Transverse colon (tissue), 4 donors: ENCODE data around the gene HMG20B. TPM values are rescaled to one million over a fixed set of nuclear protein-coding genes. Genes with fewer than 3 reads are reported as not detected.

Source experiments
- DNase-seq: peaks from one replicate; pipeline ENCODE4 v3.0.0-alpha.2; 2019
- H3K27ac ChIP-seq, 4 donors: fragments of 200-600 bp; sonication (generic); 2 replicates each; pipeline ENCODE4 v1.5.1; 2016 to 2018; ENCODE audit warnings: inconsistent platforms in 4 of 4
- H3K27me3 ChIP-seq: fragments of 200-600 bp; sonication (generic); 2 replicates; pipeline ENCODE4 v1.5.1; 2017; ENCODE audit warnings: inconsistent platforms
- H3K36me3 ChIP-seq, 4 donors: fragments of 200-600 bp; sonication (generic); 2 replicates each; pipeline ENCODE4 v1.5.1; 2017 to 2019; ENCODE audit warnings: inconsistent platforms in 4 of 4
- H3K4me1 ChIP-seq, 4 donors: fragments of 200-600 bp; sonication (generic); 2 replicates each; pipeline ENCODE4 v1.5.1; 2017 to 2020; ENCODE audit warnings: inconsistent platforms in 4 of 4
- H3K4me3 ChIP-seq, 4 donors: fragments of 200-600 bp; sonication (generic); 1 replicate in 1 of 4; 2 replicates in 3 of 4; pipeline versions ENCODE4 v1.5.1 to v1.6.1; 2017 to 2019; ENCODE audit warnings: inconsistent platforms in 4 of 4
- H3K9me3 ChIP-seq, 2 donors: fragments of 200-600 bp; sonication (generic); 2 replicates each; pipeline ENCODE4 v1.5.1; 2017 to 2019; ENCODE audit warnings: inconsistent platforms in 2 of 2
- CTCF ChIP-seq, 5 experiments: fragments of 200-600 bp in 3 of 5; fragments of 450-650 bp in 2 of 5; sonication (generic) in 3 of 5; IDR thresholded peaks; 1 replicate in 2 of 5; 2 replicates in 3 of 5; pipeline ENCODE4 v1.5.1; 2016 to 2017; ENCODE audit warnings: antibody characterized with exemption in 5 of 5, inconsistent platforms in 3 of 5, mild to moderate bottlenecking in 2 of 5, moderate library complexity in 1 of 5
- EP300 ChIP-seq: sonication (generic); formaldehyde crosslinking; IDR thresholded peaks from one replicate; pipeline ENCODE4 v1.6.1; 2017; ENCODE audit warnings: antibody characterized with exemption, low read depth
- POLR2A ChIP-seq: fragments of 450-650 bp; IDR thresholded peaks from one replicate; pipeline ENCODE4 v1.6.1; 2016; ENCODE audit warnings: antibody characterized with exemption, mild to moderate bottlenecking, moderate library complexity
- POLR2AphosphoS5 ChIP-seq, 3 donors: sonication (generic); formaldehyde crosslinking; IDR thresholded peaks; one replicate each; pipeline ENCODE4 v1.6.1; 2016; ENCODE audit warnings: antibody characterized with exemption in 3 of 3
- WGBS, 2 donors: methylation state at CpG; one replicate each; pipeline ENCODE4 v1.1.5; 2018; ENCODE audit warnings: low coverage in 1 of 2; 5-methylcytosine and 5-hydroxymethylcytosine counted together
- in situ Hi-C, 4 donors: fragments of 200-750 bp; cut with MboI; loops; one replicate each; pipeline versions ENCODE4 v1.15.0 to v1.15.1; 2017; ENCODE audit warnings: low sequenced_read_pairs in 3 of 4, low pct_ligation_motif_present in 1 of 4, low pct_unique_long_range_greater_than_20kb in 1 of 4
- intact Hi-C: fragments of 100-400 bp; cut with DNase I; formaldehyde crosslinking; loops from one replicate; pipeline ENCODE4 v1.15.1; 2023; ENCODE audit warnings: low total_unique reads
- total RNA-seq, 4 donors: library from RNA; depleted of rRNA; stranded (reverse); fragments of >200 nt; gene quantifications; one replicate each; pipeline ENCODE4 v1.1.0, GENCODE V29; 2016

The HMG20B gene
- total RNA-seq, 4 donors from 2014 or later: 88.9 to 555 (median 130) TPM

- Histone ChIP-seq H3K27ac (peak overlapping the region in 1 of 4 donors; percentile 14), H3K4me3 (no peak overlapping the region), H3K36me3 (peaks cover 0 to 20% (median 0%) of the 10 kb centered on the region in 4 donors), H3K9me3 (no peaks in the 10 kb centered on the region), H3K27me3 (peaks cover 4% of the 10 kb centered on the region), H3K4me1 (peaks cover 7 to 36% (median 30%) of the 10 kb centered on the region in 4 donors)
- DNase-seq: no peak
- no peak for TF ChIP-seq EP300
- in situ Hi-C loops: no loop called here
- 84% methylated on average over 23 of the region's 24 CpGs; no CpG with 5 or more reads in 1 of the 2 donors for WGBS, 2 donors
- intact Hi-C loops: loop anchor here (1.0 to 10.0 kb wide), 2 partner anchors 34 to 305 kb away; no protein-coding TSS in a partner anchor
These were observed 37.3 kb downstream of the HMG20B start for GRCh38 chr19:3609779-3610719.

GRCh38 chr19:3610745-3611717 is 38.3 kb downstream of the HMG20B start:
- no peak overlapping the region for H3K4me3 ChIP-seq
- 80 to 92% methylated on average over 2 to 30 of the region's 41 CpGs for WGBS, 2 donors
- no peak for DNase-seq
- peaks cover 0 to 20% (median 0%) of the 10 kb centered on the region in 4 donors for H3K36me3 ChIP-seq
- intact Hi-C loops (loop anchor here (1.0 to 10.0 kb wide), 2 partner anchors 35 to 306 kb away; no protein-coding TSS in a partner anchor), in situ Hi-C loops (no loop called here)
- peaks cover 4 to 33% (median 27%) of the 10 kb centered on the region in 4 donors for H3K4me1 ChIP-seq
- TF ChIP-seq EP300 (no peak), POLR2A (no peak), CTCF (IDR thresholded peaks at IDR 0.05) (no peak), POLR2AphosphoS5 (IDR thresholded peaks at IDR 0.05) (no peak)
- H3K27ac ChIP-seq: no peak overlapping the region
- no peaks in the 10 kb centered on the region for H3K9me3 ChIP-seq
- peaks cover 4% of the 10 kb centered on the region for H3K27me3 ChIP-seq

GRCh38 chr19:3611841-3612240 is 39.1 kb downstream of the HMG20B start:
- H3K27me3 ChIP-seq: peaks cover 2% of the 10 kb centered on the region
- no peak overlapping the region for H3K4me3 ChIP-seq
- intact Hi-C loops (loop anchor here (10.0 kb wide), 1 partner anchor 307 kb away; no protein-coding TSS in a partner anchor), in situ Hi-C loops (no loop called here)
- H3K9me3 ChIP-seq: no peaks in the 10 kb centered on the region
- no peak for DNase-seq
- H3K27ac ChIP-seq: no peak overlapping the region
- 96% methylated on average over 36 of the region's 36 CpGs; no CpG with 5 or more reads in 1 of the 2 donors for WGBS, 2 donors
- H3K36me3 ChIP-seq: peaks cover 0 to 20% (median 0%) of the 10 kb centered on the region in 4 donors
- TF ChIP-seq CTCF (IDR thresholded peaks at IDR 0.05) (no peak), POLR2A (no peak), POLR2AphosphoS5 (IDR thresholded peaks at IDR 0.05) (no peak), EP300 (no peak)
- peaks cover 0 to 24% (median 19%) of the 10 kb centered on the region in 4 donors for H3K4me1 ChIP-seq

- 98 to 100% methylated on average over 5 to 33 of the region's 33 CpGs for WGBS, 2 donors
- H3K4me3 ChIP-seq: no peak overlapping the region
- peak overlapping the region in 1 of 4 donors; percentile 21 for H3K27ac ChIP-seq
- peaks cover 0 to 20% (median 15%) of the 10 kb centered on the region in 4 donors for H3K4me1 ChIP-seq
- H3K36me3 ChIP-seq: peaks cover 0 to 20% (median 0%) of the 10 kb centered on the region in 4 donors
- H3K9me3 ChIP-seq: no peaks in the 10 kb centered on the region
- DNase-seq: no peak
- TF ChIP-seq POLR2A (no peak), CTCF (IDR thresholded peaks at IDR 0.05) (no peak), POLR2AphosphoS5 (IDR thresholded peaks at IDR 0.05) (no peak), EP300 (no peak)
- intact Hi-C loops (loop anchor here (10.0 kb wide), 1 partner anchor 308 kb away; no protein-coding TSS in a partner anchor), in situ Hi-C loops (no loop called here)
- H3K27me3 ChIP-seq: no peaks in the 10 kb centered on the region
These were observed 39.6 kb downstream of the HMG20B start for GRCh38 chr19:3612330-3612729.
